HG03103 (cell line): ENCODE results near the gene ANK2.

Source experiments
- ATAC-seq: cut with Tn5 transposase; IDR thresholded peaks from one replicate; pipeline ENCODE4 v1.9.1; 2021; ENCODE audit warnings: low read depth; ENCODE audit not compliant: unreplicated experiment

ANK2 gene

GRCh38 chr4:113433116-113433515, 383.7 kb downstream of the ANK2 start:
- ATAC-seq, result no peak
